ENCODE measurements around the gene MYRIP.

- TF ChIP-seq POLR2A (IDR thresholded peaks at IDR 0.05) = no peak
- TF ChIP-seq CTCF (IDR thresholded peaks at IDR 0.05) = no peak
Measured at GRCh38 chr3:39855517-39855916, 46.1 kb downstream of the MYRIP start.

Measured in adrenal gland (tissue), 5 donors.